ENCODE measurements around the gene PCDH8. TPM values are rescaled to one million over a fixed set of nuclear protein-coding genes. Genes with fewer than 3 reads are reported as not detected.

The PCDH8 gene
- total and polyA plus RNA-seq, 2 of the 13 experiments (the other 11 are each of a cell fraction or from before 2014, with no cell fraction given), result not detected

DNA sequence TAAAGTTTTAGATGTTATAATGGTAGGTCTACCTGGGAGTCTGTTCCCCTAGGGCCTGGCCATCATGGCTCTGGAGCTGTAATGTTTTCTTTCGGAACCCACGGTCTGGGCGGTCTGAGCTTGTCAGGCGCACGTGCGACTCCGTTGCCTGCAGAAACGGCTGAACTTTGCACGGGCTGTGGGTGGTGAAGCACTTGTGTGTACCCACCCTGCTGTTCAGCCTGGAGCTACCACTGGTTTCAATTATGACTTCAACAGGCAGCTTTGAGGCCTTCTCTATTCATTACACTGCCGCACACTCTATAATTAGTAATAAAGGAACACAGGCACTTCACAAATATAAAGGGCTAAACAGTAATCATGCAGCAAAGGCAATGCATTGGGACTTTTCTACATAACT lies 6.0 kb downstream of the PCDH8 start (continued):
- TF ChIP-seq, protein P1, sequence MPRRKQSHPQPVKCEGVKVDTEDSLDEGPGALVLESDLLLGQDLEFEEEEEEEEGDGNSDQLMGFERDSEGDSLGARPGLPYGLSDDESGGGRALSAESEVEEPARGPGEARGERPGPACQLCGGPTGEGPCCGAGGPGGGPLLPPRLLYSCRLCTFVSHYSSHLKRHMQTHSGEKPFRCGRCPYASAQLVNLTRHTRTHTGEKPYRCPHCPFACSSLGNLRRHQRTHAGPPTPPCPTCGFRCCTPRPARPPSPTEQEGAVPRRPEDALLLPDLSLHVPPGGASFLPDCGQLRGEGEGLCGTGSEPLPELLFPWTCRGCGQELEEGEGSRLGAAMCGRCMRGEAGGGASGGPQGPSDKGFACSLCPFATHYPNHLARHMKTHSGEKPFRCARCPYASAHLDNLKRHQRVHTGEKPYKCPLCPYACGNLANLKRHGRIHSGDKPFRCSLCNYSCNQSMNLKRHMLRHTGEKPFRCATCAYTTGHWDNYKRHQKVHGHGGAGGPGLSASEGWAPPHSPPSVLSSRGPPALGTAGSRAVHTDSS (CRISPR knock-in tag; conservative IDR thresholded peaks at IDR 0.05), result no peak
- 0 out of 2 replicates have a peak, but pooled peaks have one; percentile 23 for TF ChIP-seq ZNF564 (CRISPR knock-in tag; IDR thresholded peaks at IDR 0.05)
- TF ChIP-seq, protein P2, sequence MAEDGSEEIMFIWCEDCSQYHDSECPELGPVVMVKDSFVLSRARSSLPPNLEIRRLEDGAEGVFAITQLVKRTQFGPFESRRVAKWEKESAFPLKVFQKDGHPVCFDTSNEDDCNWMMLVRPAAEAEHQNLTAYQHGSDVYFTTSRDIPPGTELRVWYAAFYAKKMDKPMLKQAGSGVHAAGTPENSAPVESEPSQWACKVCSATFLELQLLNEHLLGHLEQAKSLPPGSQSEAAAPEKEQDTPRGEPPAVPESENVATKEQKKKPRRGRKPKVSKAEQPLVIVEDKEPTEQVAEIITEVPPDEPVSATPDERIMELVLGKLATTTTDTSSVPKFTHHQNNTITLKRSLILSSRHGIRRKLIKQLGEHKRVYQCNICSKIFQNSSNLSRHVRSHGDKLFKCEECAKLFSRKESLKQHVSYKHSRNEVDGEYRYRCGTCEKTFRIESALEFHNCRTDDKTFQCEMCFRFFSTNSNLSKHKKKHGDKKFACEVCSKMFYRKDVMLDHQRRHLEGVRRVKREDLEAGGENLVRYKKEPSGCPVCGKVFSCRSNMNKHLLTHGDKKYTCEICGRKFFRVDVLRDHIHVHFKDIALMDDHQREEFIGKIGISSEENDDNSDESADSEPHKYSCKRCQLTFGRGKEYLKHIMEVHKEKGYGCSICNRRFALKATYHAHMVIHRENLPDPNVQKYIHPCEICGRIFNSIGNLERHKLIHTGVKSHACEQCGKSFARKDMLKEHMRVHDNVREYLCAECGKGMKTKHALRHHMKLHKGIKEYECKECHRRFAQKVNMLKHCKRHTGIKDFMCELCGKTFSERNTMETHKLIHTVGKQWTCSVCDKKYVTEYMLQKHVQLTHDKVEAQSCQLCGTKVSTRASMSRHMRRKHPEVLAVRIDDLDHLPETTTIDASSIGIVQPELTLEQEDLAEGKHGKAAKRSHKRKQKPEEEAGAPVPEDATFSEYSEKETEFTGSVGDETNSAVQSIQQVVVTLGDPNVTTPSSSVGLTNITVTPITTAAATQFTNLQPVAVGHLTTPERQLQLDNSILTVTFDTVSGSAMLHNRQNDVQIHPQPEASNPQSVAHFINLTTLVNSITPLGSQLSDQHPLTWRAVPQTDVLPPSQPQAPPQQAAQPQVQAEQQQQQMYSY (CRISPR knock-in tag; IDR thresholded peaks at IDR 0.05), result no peak
- TF ChIP-seq ZNF878 (CRISPR knock-in tag; IDR thresholded peaks at IDR 0.05), result 0 out of 2 replicates have a peak, but pooled peaks have one; percentile 26
- no peak for TF ChIP-seq ZNF674 (CRISPR knock-in tag; IDR thresholded peaks at IDR 0.05; ENCODE audit: low read depth)
- TF ChIP-seq FOXA1 (IDR thresholded peaks at IDR 0.05), result no peak
- 0 out of 2 replicates have a peak, but pooled peaks have one; percentile 17 for TF ChIP-seq FOXA1 (CRISPR knock-in tag; IDR thresholded peaks at IDR 0.05)
- no peak for TF ChIP-seq ZNF749 (CRISPR knock-in tag; IDR thresholded peaks at IDR 0.05; ENCODE audit: borderline replicate concordance)
- no peak for TF ChIP-seq PAXIP1 (CRISPR knock-in tag; conservative IDR thresholded peaks at IDR 0.05)
- no peak for TF ChIP-seq YY1 (IDR thresholded peaks at IDR 0.05; ENCODE audit: insufficient read depth, insufficient replicate concordance, low read depth, low read length)
- TF ChIP-seq ZNF883 (CRISPR knock-in tag; IDR thresholded peaks at IDR 0.05; ENCODE audit: not compliant biosample characterization), result no peak
- TF ChIP-seq, protein P3, sequence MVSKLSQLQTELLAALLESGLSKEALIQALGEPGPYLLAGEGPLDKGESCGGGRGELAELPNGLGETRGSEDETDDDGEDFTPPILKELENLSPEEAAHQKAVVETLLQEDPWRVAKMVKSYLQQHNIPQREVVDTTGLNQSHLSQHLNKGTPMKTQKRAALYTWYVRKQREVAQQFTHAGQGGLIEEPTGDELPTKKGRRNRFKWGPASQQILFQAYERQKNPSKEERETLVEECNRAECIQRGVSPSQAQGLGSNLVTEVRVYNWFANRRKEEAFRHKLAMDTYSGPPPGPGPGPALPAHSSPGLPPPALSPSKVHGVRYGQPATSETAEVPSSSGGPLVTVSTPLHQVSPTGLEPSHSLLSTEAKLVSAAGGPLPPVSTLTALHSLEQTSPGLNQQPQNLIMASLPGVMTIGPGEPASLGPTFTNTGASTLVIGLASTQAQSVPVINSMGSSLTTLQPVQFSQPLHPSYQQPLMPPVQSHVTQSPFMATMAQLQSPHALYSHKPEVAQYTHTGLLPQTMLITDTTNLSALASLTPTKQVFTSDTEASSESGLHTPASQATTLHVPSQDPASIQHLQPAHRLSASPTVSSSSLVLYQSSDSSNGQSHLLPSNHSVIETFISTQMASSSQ (IDR thresholded peaks at IDR 0.05; ENCODE audit: low read depth), result no peak
- TF ChIP-seq, protein P3 (CRISPR knock-in tag; IDR thresholded peaks at IDR 0.05; ENCODE audit: borderline replicate concordance), result no peak
- TF ChIP-seq MTA1 (CRISPR knock-in tag; IDR thresholded peaks at IDR 0.05; ENCODE audit: borderline replicate concordance), result no peak
- no peak for TF ChIP-seq KDM4B (CRISPR knock-in tag; IDR thresholded peaks at IDR 0.05)
- TF ChIP-seq U2AF2 (IDR thresholded peaks at IDR 0.05; ENCODE audit: low read depth, low read length), result no peak
- no peak for TF ChIP-seq ZFP36L1 (CRISPR knock-in tag; IDR thresholded peaks at IDR 0.05)
